ENCODE results near the gene DIP2C.

GRCh38 chr10:693506-693905, 4.0 kb upstream of the DIP2C start:
- TF ChIP-seq CTCF (IDR thresholded peaks at IDR 0.05) (no peak), POLR2A (IDR thresholded peaks at IDR 0.05) (no peak)

Measured in testis (tissue), 2 donors.